GM18907 (cell line): ENCODE measurements around the gene LY6G5B.

ENCODE experiments used
- ATAC-seq: cut with Tn5 transposase; IDR thresholded peaks from one replicate; pipeline ENCODE4 v1.9.1; 2021; ENCODE audit warnings: mild to moderate bottlenecking, moderate library complexity; ENCODE audit not compliant: unreplicated experiment

The LY6G5B gene

DNA sequence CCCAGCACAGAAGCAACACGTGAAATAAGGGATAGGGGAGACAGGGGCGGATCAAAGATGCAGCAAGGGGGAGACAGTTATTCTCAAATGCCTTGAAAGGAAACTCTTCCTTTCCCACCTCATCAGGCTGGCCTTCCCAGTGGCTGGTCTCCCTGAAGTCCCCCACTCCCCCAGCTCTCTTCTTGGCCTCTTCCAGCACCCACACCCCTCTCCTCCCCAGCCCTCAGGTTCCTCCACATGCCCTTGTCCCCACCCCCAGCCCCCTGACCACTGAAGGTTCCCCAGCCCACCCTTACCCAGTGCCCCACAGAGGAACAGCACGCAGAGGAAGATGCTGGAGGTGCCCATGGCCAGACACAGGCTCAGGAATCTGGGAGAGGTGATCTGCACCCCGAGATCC, 43.7 kb downstream of the LY6G5B start:
- ATAC-seq, result no peak

DNA sequence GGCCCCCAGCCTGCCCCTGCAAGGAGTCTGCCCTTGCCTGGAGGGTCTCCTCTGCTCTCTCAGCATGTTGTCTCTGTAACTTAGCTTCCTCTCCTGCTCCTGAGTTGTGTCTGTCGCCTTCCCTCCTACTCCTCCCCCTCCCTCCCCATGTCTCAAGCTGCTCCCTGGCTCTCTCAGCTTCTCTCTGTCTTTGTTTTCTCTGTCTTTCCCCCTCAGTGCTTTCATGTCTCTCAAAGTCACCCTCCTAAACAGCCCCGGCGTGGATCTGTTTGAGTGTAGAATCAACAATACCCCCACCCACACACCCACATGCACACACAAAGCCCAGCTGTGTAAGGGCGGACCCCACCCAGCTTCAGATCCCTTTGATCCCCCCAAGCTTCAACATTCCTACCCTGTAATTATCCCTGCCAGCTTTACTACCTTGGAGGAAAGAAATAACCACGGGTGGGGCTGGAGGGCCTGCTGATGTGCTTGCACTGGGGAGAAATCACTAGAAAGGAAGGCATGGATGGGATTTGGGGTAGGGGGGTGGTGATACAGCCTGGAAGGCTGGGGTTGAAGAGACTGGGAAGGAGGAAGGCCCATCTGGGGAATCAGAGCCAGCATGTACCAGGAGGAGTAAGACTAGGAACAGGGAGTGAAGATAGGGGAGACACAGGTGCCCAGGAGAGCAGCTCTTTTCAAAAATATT, 44.4 kb downstream of the LY6G5B start:
- no peak for ATAC-seq

DNA sequence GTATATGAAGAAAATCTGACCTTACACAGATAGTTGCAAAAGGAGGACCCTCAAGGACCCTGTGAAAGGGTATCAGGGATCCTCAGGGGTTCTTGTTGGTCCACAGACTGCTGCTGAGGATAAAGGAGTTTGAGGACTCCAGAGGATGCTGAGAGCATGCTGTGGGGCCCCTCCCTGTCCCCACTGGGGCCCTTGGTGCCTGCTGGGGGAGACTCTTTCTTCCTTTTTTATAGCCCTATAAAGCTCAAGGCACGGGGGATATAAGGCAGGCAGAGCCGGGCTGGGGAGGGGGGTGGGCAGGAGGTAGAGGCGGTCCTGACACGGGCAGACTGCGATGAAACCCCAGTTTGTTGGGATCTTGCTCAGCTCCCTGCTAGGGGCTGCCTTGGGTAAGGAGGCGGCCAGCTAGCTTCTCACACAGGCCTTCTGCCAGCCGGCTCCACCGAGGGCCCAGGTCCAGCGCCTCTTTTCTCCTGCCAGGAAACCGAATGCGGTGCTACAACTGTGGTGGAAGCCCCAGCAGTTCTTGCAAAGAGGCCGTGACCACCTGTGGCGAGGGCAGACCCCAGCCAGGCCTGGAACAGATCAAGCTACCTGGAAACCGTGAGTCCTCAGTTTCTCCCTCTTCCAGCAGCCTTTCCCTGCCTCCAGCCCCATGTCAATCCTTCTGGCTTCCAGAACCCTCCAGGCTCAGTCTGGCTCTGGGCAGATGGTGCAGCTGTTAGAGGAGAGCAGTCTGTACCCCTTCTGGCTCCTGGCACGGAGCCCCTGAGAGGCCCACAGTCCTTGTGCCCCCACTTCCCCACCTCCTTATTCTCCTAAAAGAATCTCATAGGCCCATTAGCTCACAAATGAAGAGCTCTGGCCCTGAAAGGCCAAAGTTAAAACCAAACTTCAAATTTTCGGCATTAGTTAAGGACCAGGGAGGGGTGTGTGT, 45.5 kb downstream of the LY6G5B start, which contains the start of gene LY6G6D:
LY6G6D (plus strand) TSS at position 327 of the 937 bp plus-strand sequence; CDS start at position 335, 8 bp downstream.
- ATAC-seq, result no peak

DNA sequence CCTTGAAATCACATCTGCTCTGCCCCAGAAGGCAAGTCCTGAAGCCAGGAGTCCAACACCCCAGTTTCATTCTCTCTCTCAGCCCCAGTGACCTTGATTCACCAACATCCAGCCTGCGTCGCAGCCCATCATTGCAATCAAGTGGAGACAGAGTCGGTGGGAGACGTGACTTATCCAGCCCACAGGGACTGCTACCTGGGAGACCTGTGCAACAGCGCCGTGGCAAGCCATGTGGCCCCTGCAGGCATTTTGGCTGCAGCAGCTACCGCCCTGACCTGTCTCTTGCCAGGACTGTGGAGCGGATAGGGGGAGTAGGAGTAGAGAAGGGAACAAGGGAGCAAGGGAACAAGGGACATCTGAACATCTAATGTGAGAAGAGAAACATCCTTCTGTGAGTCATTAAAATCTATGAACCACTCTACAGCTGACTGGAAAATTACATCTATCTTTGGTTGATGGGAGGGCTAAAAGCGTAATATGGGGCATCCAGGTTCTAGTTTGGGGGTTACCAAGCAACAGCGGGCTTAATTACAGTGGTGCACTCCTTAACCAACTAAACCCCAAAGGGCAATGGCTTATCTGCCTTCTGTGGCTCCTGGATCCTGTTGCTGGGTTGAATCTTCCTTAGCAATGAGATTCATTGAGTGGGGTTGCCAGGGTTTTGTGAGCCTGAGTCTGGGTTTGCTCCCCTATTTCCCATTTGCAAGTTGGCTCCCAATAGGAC, 47.9 kb downstream of the LY6G5B start:
- no peak for ATAC-seq

DNA sequence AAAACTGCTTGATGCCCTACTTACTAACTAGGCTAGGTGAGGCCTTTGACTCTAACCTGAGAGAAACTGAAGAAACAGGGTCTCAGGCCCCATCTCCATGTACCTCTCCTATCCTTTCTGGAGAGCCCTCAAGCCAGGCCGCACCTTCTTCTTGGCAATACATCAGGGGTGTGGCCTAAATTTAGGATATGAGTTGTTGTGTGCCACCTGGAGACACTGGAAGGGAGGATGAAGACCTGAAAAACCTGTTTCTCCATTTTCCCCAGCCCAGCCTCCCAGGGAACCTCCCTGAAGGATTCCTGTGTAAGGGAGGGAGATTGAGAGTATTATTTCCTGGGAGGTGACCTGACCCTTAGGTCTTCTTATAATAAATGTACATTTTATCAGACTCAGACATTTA, 48.5 kb downstream of the LY6G5B start:
- no peak for ATAC-seq

DNA sequence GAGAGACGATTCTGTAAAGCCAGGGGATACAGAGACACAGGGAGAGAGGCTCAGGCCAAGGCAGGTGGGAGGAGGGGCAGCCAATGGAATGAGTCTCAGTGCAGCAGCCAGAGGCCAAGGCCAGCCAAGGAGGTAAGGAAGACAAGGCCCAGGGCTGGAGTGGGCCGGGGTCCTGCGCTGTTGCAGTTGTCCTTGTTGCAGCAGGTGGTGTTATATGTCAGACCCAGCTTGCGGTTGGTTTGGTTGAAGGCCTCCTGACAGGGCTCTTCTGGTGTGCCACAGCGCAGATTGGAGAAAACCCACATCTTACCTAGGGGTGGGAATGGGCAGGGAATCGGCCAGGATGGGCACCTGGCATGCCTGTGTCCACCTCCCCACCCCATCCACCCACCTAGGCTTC, 49.2 kb downstream of the LY6G5B start:
- no peak for ATAC-seq

DNA sequence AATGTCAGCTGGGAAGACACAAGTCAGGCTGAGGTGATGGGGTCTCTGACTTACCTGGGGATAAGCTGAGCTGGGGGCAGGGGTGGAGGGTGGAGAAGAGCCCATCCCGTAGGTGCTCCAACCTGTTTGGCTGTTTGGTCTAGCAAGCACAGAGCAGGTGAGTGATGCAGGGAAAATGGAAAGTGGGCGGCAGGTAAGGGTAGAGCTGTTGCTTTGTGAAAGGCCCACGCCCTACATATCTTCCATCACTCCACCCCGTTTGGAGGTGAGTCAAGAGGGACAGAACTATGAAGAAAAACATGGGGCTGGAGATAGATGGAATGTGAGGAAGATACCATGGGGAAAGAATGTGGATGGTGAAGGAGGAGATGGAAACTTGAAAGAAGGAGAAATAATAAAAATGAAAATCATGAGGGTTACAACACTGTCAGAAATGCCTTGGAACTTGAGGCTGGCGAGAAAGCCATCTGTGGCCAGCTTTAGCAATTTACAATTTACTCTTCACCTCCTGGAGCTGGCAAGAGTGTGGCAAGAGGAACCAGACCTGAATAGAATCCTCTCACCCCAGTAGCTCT, 50.5 kb downstream of the LY6G5B start:
- ATAC-seq, result no peak

DNA sequence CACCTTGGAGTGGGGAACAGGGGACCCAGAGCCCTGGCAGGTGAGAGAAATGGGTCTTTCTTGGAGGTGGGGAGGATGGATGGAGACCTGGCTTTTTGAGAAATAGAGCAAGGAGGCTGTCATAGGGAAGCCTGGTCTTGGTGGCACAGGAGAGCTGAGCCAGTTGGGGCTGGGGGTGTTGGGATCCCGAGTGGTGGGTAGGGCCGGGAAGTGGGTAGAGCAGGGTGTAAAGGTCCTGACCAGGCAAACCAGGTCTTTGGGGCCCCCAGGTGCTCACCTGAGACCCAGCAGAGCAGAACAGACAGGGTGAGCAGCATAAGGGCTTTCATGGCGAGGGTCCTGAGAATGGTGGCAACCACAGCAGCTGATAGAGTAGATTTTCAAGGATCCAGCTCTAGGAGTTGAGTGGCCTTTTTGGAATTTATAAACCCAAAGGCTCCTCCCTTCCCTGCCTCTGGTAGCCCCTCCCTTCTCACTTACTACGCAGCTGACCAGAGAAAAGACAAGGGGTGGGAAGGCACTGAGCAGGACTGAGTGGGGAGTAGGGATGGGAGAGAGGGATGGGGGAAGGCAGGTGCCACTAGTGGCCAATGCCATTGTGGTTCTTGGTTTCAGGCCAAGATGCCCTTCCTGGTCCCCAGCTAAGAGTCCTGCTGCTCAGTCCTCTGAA, 51.7 kb downstream of the LY6G5B start, which contains the start of gene LY6G6C:
LY6G6C (minus strand) TSS at position 396 of the 670 bp plus-strand sequence; CDS start at position 329, 67 bp downstream.
- no peak for ATAC-seq

DNA sequence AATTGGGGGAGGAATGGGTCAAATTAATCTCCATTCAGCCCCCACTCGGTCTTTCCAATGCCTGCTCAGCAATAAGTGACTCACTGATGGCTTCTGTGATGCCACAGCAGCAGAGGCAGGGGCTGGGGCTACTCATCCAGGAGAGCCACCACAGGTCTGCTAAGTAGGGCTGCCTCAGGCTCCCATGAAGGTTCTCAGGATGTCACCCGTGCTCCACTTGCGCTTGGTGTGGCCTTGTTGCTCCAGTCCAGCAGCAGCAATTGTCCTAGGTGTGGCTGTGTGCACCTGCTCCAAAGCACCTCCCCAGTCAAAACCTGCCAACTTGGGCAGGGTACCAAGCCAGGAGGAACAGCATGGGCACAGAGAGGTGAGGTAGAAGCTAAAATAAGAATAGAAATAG, 52.4 kb downstream of the LY6G5B start:
- ATAC-seq, result no peak
